IMR-90 (cell line): ENCODE results near the gene RAP1GAP. TPM values are rescaled to one million over a fixed set of nuclear protein-coding genes. Genes with fewer than 3 reads are reported as not detected.

Experiments used
- ATAC-seq: fragments of 200-7000 bp; cut with Tn5 transposase; 2 replicates; pipeline ENCODE4 v1.9.1; 2020; ENCODE audit warnings: low read depth, mild to moderate bottlenecking, moderate library complexity
- BruUV-seq: library from RNA; stranded (reverse); fragments of 400-500 nt; replicated peaks from 2 replicates; lab custom pipeline; 2021; lab: Mats Ljungman, UMichigan
- CTCF ChIA-PET: fragments of 300-600 bp; formaldehyde crosslinking; extraction: SDS; loops from one replicate; lab custom pipeline; 2021; ENCODE audit warnings: antibody characterized with exemption; lab: Yijun Ruan, JAX
- POLR2A ChIA-PET: fragments of 300-600 bp; sonication (Branson Sonifier 250); formaldehyde crosslinking; loops from one replicate; lab custom pipeline; 2022; ENCODE audit warnings: antibody characterized with exemption; ENCODE audit not compliant: unreplicated experiment; lab: Charles Lee
- DNase-seq: peaks from one replicate; pipeline ENCODE4 v3.0.0; 2013
- H2AFZ ChIP-seq: replicated peaks from 2 replicates; pipeline ENCODE3; 2013; ENCODE audit warnings: low read length, mild to moderate bottlenecking; ENCODE audit not compliant: poor library complexity
- H2AK5ac ChIP-seq: 2 replicates; pipeline ENCODE4 v1.6.1; 2013; ENCODE audit warnings: low read depth, low read length, inconsistent platforms
- H2AK9ac ChIP-seq: replicated peaks from 2 replicates; pipeline ENCODE3; 2013; ENCODE audit warnings: mild to moderate bottlenecking, low read depth, low read length, moderate library complexity; ENCODE audit not compliant: poor library complexity
- H2BK120ac ChIP-seq: 2 replicates; pipeline ENCODE4 v1.6.1; 2013; ENCODE audit warnings: low read depth, low read length, inconsistent platforms
- H2BK15ac ChIP-seq: 3 replicates; pipeline ENCODE4 v1.6.1; 2013; ENCODE audit warnings: low read depth, low read length, inconsistent platforms
- H2BK20ac ChIP-seq: 2 replicates; pipeline ENCODE4 v1.6.1; 2013; ENCODE audit warnings: low read depth, mild to moderate bottlenecking, inconsistent platforms, low read length, moderate library complexity
- H2BK5ac ChIP-seq: 2 replicates; pipeline ENCODE4 v1.6.1; 2013; ENCODE audit warnings: mild to moderate bottlenecking, low read depth, low read length, inconsistent platforms; ENCODE audit not compliant: poor library complexity, severe bottlenecking
- H3K14ac ChIP-seq: replicated peaks from 2 replicates; pipeline ENCODE4 v1.6.1; 2013; ENCODE audit warnings: low read depth, low read length, inconsistent platforms
- H3K18ac ChIP-seq: 2 replicates; pipeline ENCODE4 v1.6.1; 2013; ENCODE audit warnings: low read depth, low read length, control low read depth
- H3K23ac ChIP-seq: 2 replicates; pipeline ENCODE4 v1.6.1; 2013; ENCODE audit warnings: low read depth, low read length, inconsistent platforms
- H3K27ac ChIP-seq: 2 replicates; pipeline ENCODE4 v1.5.1; 2013; ENCODE audit warnings: mild to moderate bottlenecking, control low read depth, low read length; ENCODE audit not compliant: insufficient read depth
- H3K27me3 ChIP-seq: 2 replicates; pipeline ENCODE4 v1.6.1; 2013; ENCODE audit warnings: low read length; ENCODE audit not compliant: control insufficient read depth, insufficient read depth
- H3K36me3 ChIP-seq: 2 replicates; pipeline ENCODE4 v1.6.1; 2013; ENCODE audit warnings: low read length, mixed read lengths; ENCODE audit not compliant: control insufficient read depth, insufficient read depth
- H3K4ac ChIP-seq: 2 replicates; pipeline ENCODE4 v1.6.1; 2013; ENCODE audit warnings: low read depth, low read length, inconsistent platforms
- H3K4me1 ChIP-seq: 2 replicates; pipeline ENCODE4 v1.6.1; 2013; ENCODE audit warnings: low read length, mixed read lengths; ENCODE audit not compliant: control insufficient read depth, insufficient read depth
- H3K4me2 ChIP-seq: 2 replicates; pipeline ENCODE4 v1.6.1; 2013; ENCODE audit warnings: low read depth, mild to moderate bottlenecking, control low read depth, low read length, moderate library complexity
- H3K4me3 ChIP-seq: 2 replicates; pipeline ENCODE4 v1.5.1; 2013; ENCODE audit warnings: low read depth, mild to moderate bottlenecking, control low read depth, low read length, moderate library complexity; ENCODE audit not compliant: insufficient read depth
- H3K56ac ChIP-seq: 2 replicates; pipeline ENCODE4 v1.6.1; 2013; ENCODE audit warnings: low read length, inconsistent platforms; ENCODE audit not compliant: insufficient read depth; ENCODE audit errors: extremely low read depth
- H3K79me1 ChIP-seq, 2 experiments: 2 replicates each; pipeline ENCODE4 v1.6.1; 2013; ENCODE audit warnings: low read length in 2 of 2, inconsistent platforms in 1 of 2, low read depth in 1 of 2
- H3K9ac ChIP-seq: 2 replicates; pipeline ENCODE4 v1.6.1; 2013; ENCODE audit warnings: low read depth, low read length, control low read depth
- H3K9me1 ChIP-seq: 2 replicates; pipeline ENCODE4 v1.6.1; 2013; ENCODE audit warnings: low read length, inconsistent platforms; ENCODE audit not compliant: insufficient read depth
- H3K9me3 ChIP-seq: 2 replicates; pipeline ENCODE4 v1.6.1; 2013; ENCODE audit warnings: low read length; ENCODE audit not compliant: control insufficient read depth, insufficient read depth
- H4K20me1 ChIP-seq: 2 replicates; pipeline ENCODE4 v1.6.1; 2013; ENCODE audit warnings: low read length, inconsistent platforms; ENCODE audit not compliant: insufficient read depth
- H4K5ac ChIP-seq: 2 replicates; pipeline ENCODE4 v1.6.1; 2013; ENCODE audit warnings: mild to moderate bottlenecking, low read depth, low read length, control low read depth
- H4K8ac ChIP-seq, 2 experiments: 2 replicates each; pipeline ENCODE4 v1.6.1; 2013; ENCODE audit warnings: low read depth in 2 of 2, low read length in 2 of 2, control low read depth in 1 of 2, inconsistent platforms in 1 of 2
- H4K91ac ChIP-seq: 2 replicates; pipeline ENCODE4 v1.6.1; 2013; ENCODE audit warnings: low read depth, low read length, inconsistent platforms; ENCODE audit not compliant: insufficient read depth
- CEBPB ChIP-seq: IDR thresholded peaks from 2 replicates; pipeline ENCODE4 v1.6.1; 2012; ENCODE audit warnings: low read depth, low read length, improper control_type of control experiment
- CHD1 ChIP-seq: IDR thresholded peaks from 2 replicates; pipeline ENCODE4 v1.6.1; 2012; ENCODE audit warnings: low read depth, low read length, improper control_type of control experiment
- CTCF ChIP-seq: conservative IDR thresholded peaks from 2 replicates; pipeline ENCODE4 v1.5.1; 2012; ENCODE audit warnings: mild to moderate bottlenecking, low read depth, low read length, improper control_type of control experiment
- MXI1 ChIP-seq: IDR thresholded peaks from 2 replicates; pipeline ENCODE4 v1.6.1; 2012; ENCODE audit warnings: low read depth, mild to moderate bottlenecking, low read length, moderate library complexity, borderline replicate concordance
- RCOR1 ChIP-seq: IDR thresholded peaks from 2 replicates; pipeline ENCODE4 v1.6.1; 2012; ENCODE audit warnings: mild to moderate bottlenecking, low read length, improper control_type of control experiment; ENCODE audit not compliant: insufficient replicate concordance
- RFX5 ChIP-seq: IDR thresholded peaks from 2 replicates; pipeline ENCODE4 v1.8.0; 2012; ENCODE audit warnings: low read depth, mild to moderate bottlenecking, low read length, moderate library complexity
- USF2 ChIP-seq: fragments of 150-350 bp; IDR thresholded peaks from 2 replicates; pipeline ENCODE4 v1.6.1; 2017; ENCODE audit warnings: mild to moderate bottlenecking, antibody characterized with exemption, low read length, low read depth
- WGBS, 2 experiments: methylation state at CpG; one replicate each; pipeline versions ENCODE4 v1.1.5 to v1.1.7; 2013; ENCODE audit warnings: missing lambda C conversion rate in 2 of 2; ENCODE audit not compliant: insufficient read length in 1 of 2; ENCODE audit errors: extremely low coverage in 2 of 2; 5-methylcytosine and 5-hydroxymethylcytosine counted together
- dilution Hi-C: fragments of 300-500 bp; cut with HindIII; formaldehyde crosslinking; loops from one replicate; pipeline ENCODE4 v1.14.3; 2018; ENCODE audit warnings: low sequenced_read_pairs; ENCODE audit not compliant: unreplicated experiment
- in situ Hi-C: fragments of 300-500 bp; cut with MboI; formaldehyde crosslinking; loops from 3 replicates; pipeline ENCODE4 v1.14.3; 2019; ENCODE audit warnings: low sequenced_read_pairs, inconsistent platforms, mixed read lengths
- intact Hi-C: fragments of 100-400 bp; cut with micrococcal nuclease; formaldehyde crosslinking; loops from 2 replicates; pipeline ENCODE4 v1.10.0; 2022
- polyA plus RNA-seq, 3 experiments: library from polyadenylated mRNA; depleted of rRNA; stranded (reverse); fragments of >200 nt; gene quantifications; 2 replicates each; pipeline ENCODE4 v1.2.3, GENCODE V29; 2012; ENCODE audit warnings: low replicate concordance in 1 of 3
- total RNA-seq: library from RNA; depleted of rRNA; stranded (reverse); fragments of >200 nt; gene quantifications from 2 replicates; pipeline ENCODE4 v1.2.3, GENCODE V29; 2012

RAP1GAP gene
- total and polyA plus RNA-seq, 2 of the 4 experiments (the other 2 are of a cell fraction), result under 0.01 to 0.10 TPM

GRCh38 chr1:21701401-21701800 lies 32.2 kb upstream of the RAP1GAP start:
- dilution Hi-C loops, result no loop called here
- H3K4me1 ChIP-seq, result peaks cover 7% of the 10 kb centered on the region
- POLR2A ChIA-PET, result no interaction called here

More at GRCh38 chr1:21701401-21701800, 32.2 kb upstream of the RAP1GAP start:
- no peak overlapping the region for H3K4me2 ChIP-seq
- no peak overlapping the region for H2BK5ac ChIP-seq
- H2AK5ac ChIP-seq, result no peak overlapping the region
- no peak overlapping the region for H3K9ac ChIP-seq
- H3K23ac ChIP-seq, result no peak overlapping the region
- H2BK20ac ChIP-seq, result no peak overlapping the region
- ATAC-seq (no peak), DNase-seq (no peak)
- no peak overlapping the region for H2BK120ac ChIP-seq
- no peak overlapping the region for H3K14ac ChIP-seq
- no CpG with 5 or more reads among the region's 6 CpGs for WGBS, 2 experiments
- no peak overlapping the region for H4K5ac ChIP-seq
- peaks cover 4% of the 10 kb centered on the region; the same call in 1 of the 2 replicates for H3K9me1 ChIP-seq
- no peak overlapping the region for H3K4me3 ChIP-seq
- H3K4ac ChIP-seq, result no peak overlapping the region
- H2BK15ac ChIP-seq, result no peak overlapping the region
- no peak overlapping the region for H3K27ac ChIP-seq
- no peak overlapping the region for H3K18ac ChIP-seq
- no peak overlapping the region for H4K8ac ChIP-seq
- no peak overlapping the region for H4K91ac ChIP-seq
- TF ChIP-seq RCOR1 (no peak), CHD1 (no peak), CEBPB (no peak), CTCF (no peak), MXI1 (no peak), USF2 (no peak), RFX5 (no peak)
- no peak overlapping the region for H2AK9ac ChIP-seq
- H3K27me3 ChIP-seq, result no peaks in the 10 kb centered on the region
- no TSS peak for BruUV-seq
- in situ Hi-C loops, result loop anchor here (25.0 kb wide), 1 partner anchor 261 kb away; no protein-coding TSS in a partner anchor
- CTCF ChIA-PET, result no interaction called here
- peaks cover 11 to 45% of the 10 kb centered on the region in 2 experiments; a peak in 2 of 4 replicates for H3K79me1 ChIP-seq
- intact Hi-C loops, result loop anchor here (10.0 kb wide), 1 partner anchor 263 kb away; no protein-coding TSS in a partner anchor
- H3K56ac ChIP-seq, result no peak overlapping the region
- H3K9me3 ChIP-seq, result no peaks in the 10 kb centered on the region
- peaks cover 4% of the 10 kb centered on the region; the same call in 1 of the 2 replicates for H4K20me1 ChIP-seq
- no peak overlapping the region for H2AFZ ChIP-seq
- peaks cover 14% of the 10 kb centered on the region for H3K36me3 ChIP-seq
